NCI-H2227 treated with DMSO at 0.1 percent for 48 hours (cell line): ENCODE data around the gene HPN.
"Not testable (repeated sequence)": the region's sequence is repeated elsewhere in the genome, so short reads cannot be mapped to it uniquely, and the experiment has no call there.

ENCODE experiments used
- DNase-seq: peaks from one replicate; lab custom pipeline; 2025; lab: John Stamatoyannopoulos, UW

HPN gene

GRCh38 chr19:35009424-35010415 is 31.8 kb upstream of the HPN start:
- no peak for DNase-seq

- no peak for DNase-seq
These were observed 30.3 kb upstream of the HPN start for GRCh38 chr19:35011091-35011689.

DNA sequence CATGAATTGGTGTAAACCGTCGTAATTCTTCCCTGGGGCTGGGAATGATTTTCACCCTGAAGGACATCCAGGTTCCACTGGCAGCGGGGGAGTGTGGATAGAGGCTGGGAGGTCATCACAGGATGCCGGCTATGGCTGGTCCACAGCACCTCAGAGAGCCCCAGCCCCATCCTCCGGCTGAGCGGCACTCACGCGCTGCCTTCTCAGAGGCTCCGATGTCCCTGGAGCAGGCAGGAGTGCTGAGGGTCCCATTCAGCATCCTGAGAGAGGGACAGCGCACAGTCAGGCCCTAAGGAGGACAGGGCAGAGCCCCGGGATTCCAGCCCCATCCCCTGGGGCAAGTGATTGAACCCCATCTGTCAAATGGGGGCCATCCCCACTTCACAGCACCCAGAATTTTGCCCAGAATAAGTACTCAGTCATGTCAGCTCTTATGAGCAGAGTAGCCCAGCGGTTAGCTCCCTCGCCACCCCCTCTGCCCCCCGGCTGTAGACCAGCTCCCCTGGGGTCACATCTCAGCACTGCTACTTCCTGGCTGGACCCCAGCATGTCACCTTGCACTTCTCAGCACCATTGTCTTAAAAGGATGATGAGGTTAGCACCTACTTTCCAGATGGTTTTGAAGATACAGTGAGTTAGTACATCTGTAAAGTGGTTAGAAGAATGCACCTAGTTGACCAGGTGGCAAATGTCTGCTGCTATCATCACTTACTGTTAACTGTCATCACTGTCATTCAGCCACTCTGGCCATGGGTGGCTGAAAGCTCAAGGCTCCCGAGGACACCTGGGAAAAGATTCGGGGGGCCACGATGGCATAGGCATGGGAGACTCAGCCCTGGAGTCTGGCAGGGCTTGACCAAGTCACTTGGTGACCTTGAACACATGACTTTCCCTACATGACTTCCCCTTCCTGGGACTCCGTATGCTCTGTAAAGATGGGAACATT is 29.5 kb upstream of the HPN start:
- no peak for DNase-seq

- peak; percentile 51 for DNase-seq
These were observed 28.3 kb upstream of the HPN start for GRCh38 chr19:35013041-35013819.

DNA sequence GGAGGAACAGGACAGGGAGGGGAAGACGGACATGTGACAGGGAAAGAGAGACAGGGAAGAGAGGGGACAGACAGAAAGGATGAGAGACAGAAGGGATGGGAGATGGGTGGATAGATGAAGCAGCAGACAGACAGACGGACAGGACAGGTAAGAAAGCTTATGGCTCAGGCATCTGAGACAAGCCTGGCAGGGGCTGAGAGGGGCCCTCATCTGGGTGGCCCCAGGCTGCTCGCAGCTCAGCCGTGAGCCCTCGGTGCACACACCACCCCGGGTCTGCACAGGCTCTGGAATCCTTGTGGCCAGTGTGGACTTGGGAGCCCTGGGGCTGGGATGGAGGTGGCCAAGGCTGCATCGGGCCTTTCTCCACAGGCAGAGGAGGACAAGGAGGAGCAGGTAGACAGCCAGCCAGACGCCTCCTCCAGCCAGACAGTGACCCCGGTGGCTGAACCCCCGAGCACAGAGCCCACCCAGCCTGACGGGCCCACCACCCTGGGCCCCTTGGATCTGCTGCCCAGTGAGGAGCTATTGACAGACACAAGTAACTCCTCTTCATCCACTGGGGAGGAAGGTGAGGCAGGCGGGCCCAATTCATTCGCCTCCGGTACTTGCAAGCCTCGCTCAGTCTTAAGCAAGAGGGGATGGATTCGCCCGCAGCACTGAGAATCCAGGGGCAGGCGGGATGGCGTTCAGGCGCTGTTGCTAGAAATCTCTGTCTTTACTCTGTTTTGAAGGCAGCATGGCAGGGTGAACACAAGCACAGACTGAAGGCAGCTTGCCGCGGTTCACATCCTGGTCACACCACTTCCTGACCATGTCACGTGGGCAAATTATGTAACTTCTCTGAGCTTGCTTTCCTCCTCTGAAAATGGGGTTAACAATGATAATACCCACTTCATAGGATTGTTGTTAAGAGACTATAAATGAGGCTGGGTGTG is 27.4 kb upstream of the HPN start:
- DNase-seq = no peak

GRCh38 chr19:35014774-35015173 is 26.7 kb upstream of the HPN start:
- not testable (repeated sequence) for DNase-seq

DNA sequence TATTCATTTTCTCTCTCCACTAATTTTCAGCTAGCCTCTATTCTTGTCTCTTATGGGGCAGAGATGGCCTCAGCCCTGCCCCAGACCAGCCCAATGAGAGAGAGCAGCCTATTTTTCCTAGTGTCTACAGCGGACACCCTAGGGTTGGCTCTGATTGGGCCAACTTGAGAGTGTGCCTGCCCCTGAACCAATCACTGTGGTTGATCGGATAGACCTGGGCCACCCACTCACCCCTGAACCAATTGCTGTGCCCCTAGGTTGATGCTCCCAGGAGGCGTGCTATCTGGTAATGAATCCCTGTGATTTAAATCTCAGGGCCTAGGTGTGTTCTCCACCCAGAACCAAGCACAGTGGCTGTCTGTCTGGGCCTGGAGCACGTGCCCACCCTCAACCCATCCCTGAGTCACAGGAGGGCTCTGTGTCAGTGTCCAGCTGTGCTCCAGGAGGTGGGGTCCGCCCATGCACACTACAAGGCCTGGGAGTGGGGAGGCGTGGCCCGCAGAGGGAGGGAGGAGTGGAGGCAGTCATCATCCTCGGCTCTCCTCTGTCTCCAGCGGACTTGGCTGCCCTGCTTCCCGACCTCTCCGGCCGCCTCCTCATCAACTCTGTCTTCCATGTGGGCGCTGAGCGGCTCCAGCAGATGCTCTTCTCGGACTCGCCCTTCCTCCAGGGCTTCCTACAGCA is 26.1 kb upstream of the HPN start:
- DNase-seq = no peak

- DNase-seq = no peak
These were observed 25.6 kb upstream of the HPN start for GRCh38 chr19:35015954-35016351.

GRCh38 chr19:35017507-35017906 is 24.0 kb upstream of the HPN start:
- no peak for DNase-seq

DNA sequence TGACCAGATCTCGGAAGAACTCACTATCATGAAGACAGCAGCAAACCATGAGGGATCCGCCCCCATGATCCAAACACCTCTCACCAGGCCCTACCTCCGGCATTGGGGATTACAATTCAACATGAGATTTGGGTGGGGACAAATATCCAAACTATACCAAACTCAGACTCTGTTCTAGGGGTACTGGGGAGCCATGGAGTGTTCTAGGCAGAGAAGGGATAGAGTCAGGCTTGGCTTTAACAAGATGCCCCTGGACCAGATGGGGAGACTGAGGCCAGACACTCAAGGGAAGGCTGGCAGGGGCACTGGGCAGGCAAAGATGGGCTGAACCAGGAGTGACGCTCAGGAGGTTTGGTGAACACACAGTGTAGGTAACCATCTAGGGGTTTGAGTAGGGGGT is 23.1 kb upstream of the HPN start:
- DNase-seq = no peak

GRCh38 chr19:35019144-35019543 is 22.4 kb upstream of the HPN start:
- DNase-seq = no peak

GRCh38 chr19:35021016-35021415 is 20.5 kb upstream of the HPN start:
- DNase-seq = no peak

- no peak for DNase-seq
These were observed 19.9 kb upstream of the HPN start for GRCh38 chr19:35021596-35021995.

GRCh38 chr19:35022460-35022859 is 19.1 kb upstream of the HPN start:
- DNase-seq = no peak

- no peak for DNase-seq
These were observed 18.1 kb upstream of the HPN start for GRCh38 chr19:35023428-35023827.

DNA sequence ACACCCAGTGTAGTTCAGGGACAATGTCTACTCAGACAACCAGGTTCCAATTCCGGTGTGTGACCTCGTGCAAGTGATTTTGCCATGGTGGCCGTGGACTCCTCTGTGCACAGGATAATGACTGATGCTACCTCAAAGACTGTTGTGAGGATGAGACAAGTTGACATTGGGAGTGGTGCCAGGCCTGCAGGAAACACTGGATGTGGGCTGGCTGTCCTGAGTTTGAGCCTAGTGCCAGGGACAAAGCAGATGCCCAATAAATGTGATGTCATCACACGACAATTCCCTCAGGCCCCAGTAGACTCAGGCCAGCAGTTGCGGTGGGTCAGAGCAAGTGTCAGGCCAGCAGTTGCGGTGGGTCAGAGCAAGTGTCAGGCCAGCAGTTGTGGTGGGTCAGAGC is 17.4 kb upstream of the HPN start:
- no peak for DNase-seq

DNA sequence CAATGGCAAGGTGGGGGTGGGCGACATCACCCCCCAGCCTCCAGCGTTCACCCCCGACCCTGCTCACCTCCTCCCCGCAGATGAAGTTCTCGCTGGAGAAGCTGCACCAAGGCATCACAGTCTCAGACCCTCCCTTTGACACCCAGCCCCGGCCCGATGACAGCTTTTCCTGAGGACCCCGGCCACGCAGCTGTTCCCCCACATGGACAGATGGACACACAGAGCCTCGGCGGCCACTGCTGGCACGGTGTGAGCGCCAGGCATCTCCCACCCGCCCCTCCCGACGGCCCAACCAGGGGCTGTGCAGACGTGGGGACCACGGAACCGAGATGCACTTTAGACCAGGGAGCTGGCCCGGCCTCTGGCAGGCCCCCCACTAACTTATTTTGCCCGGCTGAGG is 15.6 kb upstream of the HPN start:
- no peak for DNase-seq

GRCh38 chr19:35026418-35026817 is 15.1 kb upstream of the HPN start:
- DNase-seq = no peak

- DNase-seq = no peak
These were observed 14.5 kb upstream of the HPN start for GRCh38 chr19:35027009-35027408.
